Measurements from ENCODE around the gene MELTF. TPM values are rescaled to one million over a fixed set of nuclear protein-coding genes. Genes with fewer than 3 reads are reported as not detected.

Gene MELTF
- total RNA-seq, 1 donor from 2014 or later: 3.9 TPM

DNA sequence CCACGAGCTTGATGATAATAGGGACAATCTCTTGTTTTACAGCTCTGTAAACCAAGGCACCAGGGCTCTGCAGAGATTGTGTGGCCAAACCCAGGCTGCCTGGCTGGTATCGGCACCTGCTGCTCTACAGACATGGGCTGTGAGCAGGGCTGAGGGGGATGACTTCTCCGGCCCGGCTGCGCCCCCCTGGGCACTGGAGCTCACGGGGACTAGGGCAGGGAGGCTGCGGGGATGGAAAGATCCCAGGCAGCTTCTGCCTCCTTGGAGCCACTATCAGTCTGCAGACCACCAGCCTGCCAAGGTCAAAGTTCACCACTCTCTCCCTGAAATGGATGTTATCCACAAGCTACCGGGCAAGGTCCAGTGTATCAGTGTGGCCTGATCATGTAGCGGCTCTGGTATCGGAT is 39.0 kb downstream of the MELTF start:
- no peaks in the 10 kb centered on the region for H3K36me3 Mint-ChIP-seq (ENCODE audit: low read depth)
- no peak for DNase-seq (ENCODE audit: low spot score)
- intact Hi-C loops (cut with micrococcal nuclease): no loop called here
- H3K27ac Mint-ChIP-seq: no peak overlapping the region
- H3K9me3 Mint-ChIP-seq: no peaks in the 10 kb centered on the region
- H3K4me1 Mint-ChIP-seq (ENCODE audit: low read depth): no peaks in the 10 kb centered on the region
- no peak overlapping the region for H3K4me3 Mint-ChIP-seq
- H3K27me3 Mint-ChIP-seq (ENCODE audit: insufficient read depth): no peaks in the 10 kb centered on the region

DNA sequence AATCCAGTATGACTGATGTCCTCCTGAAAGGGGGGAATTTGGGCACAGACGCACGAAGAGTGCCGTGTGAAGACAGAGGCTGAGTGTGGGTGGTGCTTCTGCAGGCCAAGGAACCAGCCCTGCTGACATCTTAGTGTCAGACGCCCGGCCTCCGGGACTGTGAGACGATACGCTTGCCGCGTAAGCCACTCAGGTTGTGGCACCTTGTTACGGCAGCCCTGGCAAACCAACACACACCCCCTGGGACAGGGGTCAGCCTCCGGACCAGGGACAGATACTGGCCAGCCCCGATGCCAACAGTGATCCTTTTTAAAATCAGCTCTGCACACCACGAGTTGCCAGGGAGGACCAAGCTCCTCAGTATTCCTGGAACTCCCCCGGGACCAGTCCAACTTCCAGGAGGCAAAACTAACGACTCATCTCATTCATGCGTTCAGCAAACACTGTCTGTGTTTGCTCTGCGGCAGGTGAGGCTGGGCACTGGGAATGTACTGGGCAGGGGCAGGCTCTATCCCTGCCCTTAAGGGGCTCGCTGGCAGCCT is 39.8 kb downstream of the MELTF start:
- Mint-ChIP-seq H3K9me3 (no peaks in the 10 kb centered on the region), H3K4me3 (no peak overlapping the region), H3K4me1 (ENCODE audit: low read depth) (no peaks in the 10 kb centered on the region), H3K36me3 (ENCODE audit: low read depth) (no peaks in the 10 kb centered on the region), H3K27me3 (ENCODE audit: insufficient read depth) (peaks cover 2% of the 10 kb centered on the region), H3K27ac (no peak overlapping the region)
- intact Hi-C loops (cut with micrococcal nuclease): no loop called here
- DNase-seq (ENCODE audit: low spot score): no peak

DNA sequence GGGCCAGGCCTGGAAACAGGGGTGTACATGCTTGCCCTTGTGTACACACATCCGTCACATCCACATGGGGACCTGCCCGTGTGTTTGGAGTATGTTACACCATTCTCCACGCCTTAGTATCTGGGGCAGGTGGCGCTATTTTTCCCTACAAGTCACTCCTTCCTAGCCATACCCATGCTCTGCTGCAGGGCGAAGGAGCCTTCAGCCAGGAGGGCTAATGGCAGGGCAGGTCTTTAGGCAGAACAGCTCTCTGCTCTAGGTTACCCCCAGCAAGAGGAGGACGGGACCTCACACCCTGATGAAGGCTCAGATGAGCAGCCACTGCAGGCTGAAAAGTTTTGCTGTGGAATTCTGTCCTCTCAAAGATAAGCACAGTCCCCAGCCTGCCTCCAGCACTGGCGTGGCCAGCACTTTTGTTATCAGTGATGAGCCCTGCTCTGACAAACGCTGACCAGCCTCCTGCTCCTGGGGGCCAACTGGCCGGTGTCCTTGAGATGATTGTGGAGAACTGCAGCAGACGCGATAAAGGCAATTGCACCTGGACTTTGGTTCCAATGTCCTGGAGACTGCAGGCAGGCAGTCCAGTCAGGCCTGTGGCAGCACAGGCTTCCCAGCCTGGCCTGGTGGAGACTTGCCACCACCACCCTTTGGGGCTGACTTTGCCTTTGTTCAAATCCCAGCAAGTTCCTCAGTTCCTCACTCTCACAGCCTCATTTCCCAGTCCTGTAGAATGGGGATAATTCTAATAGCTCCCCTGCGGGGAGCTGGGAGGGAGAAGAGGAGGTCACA is 41.2 kb downstream of the MELTF start:
- no peaks in the 10 kb centered on the region for H3K36me3 Mint-ChIP-seq (ENCODE audit: low read depth)
- H3K4me3 Mint-ChIP-seq: no peak overlapping the region
- no peak for DNase-seq (ENCODE audit: low spot score)
- intact Hi-C loops (cut with micrococcal nuclease): no loop called here
- H3K4me1 Mint-ChIP-seq (ENCODE audit: low read depth): no peaks in the 10 kb centered on the region
- H3K27me3 Mint-ChIP-seq (ENCODE audit: insufficient read depth): peaks cover 4% of the 10 kb centered on the region
- H3K9me3 Mint-ChIP-seq: peaks cover 8% of the 10 kb centered on the region
- no peak overlapping the region for H3K27ac Mint-ChIP-seq

DNA sequence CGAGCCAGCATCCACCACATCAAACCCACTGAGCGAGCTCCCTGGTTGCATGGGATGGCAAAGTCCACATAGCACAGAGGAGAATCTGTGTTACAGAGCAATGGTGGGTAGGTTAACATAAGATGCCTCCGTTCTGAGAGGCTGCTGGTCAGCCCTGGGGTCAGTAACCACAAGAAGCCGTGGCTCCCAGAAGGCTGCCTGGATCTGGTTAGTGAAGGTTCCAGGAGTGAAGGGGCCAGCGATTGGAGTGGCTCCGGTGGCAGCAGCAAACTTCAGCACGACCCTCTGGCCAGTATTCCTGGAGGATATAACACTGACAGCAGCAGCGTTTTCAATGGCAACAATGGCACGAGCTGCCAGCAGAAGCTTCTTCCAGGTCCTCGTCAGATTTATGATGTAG is 42.6 kb downstream of the MELTF start:
- Mint-ChIP-seq H3K36me3 (ENCODE audit: low read depth) (no peaks in the 10 kb centered on the region), H3K4me1 (ENCODE audit: low read depth) (no peaks in the 10 kb centered on the region), H3K9me3 (peaks cover 14% of the 10 kb centered on the region), H3K4me3 (no peak overlapping the region), H3K27ac (no peak overlapping the region), H3K27me3 (ENCODE audit: insufficient read depth) (peaks cover 8% of the 10 kb centered on the region)
- intact Hi-C loops (cut with micrococcal nuclease): no loop called here
- no peak for DNase-seq (ENCODE audit: low spot score)

DNA sequence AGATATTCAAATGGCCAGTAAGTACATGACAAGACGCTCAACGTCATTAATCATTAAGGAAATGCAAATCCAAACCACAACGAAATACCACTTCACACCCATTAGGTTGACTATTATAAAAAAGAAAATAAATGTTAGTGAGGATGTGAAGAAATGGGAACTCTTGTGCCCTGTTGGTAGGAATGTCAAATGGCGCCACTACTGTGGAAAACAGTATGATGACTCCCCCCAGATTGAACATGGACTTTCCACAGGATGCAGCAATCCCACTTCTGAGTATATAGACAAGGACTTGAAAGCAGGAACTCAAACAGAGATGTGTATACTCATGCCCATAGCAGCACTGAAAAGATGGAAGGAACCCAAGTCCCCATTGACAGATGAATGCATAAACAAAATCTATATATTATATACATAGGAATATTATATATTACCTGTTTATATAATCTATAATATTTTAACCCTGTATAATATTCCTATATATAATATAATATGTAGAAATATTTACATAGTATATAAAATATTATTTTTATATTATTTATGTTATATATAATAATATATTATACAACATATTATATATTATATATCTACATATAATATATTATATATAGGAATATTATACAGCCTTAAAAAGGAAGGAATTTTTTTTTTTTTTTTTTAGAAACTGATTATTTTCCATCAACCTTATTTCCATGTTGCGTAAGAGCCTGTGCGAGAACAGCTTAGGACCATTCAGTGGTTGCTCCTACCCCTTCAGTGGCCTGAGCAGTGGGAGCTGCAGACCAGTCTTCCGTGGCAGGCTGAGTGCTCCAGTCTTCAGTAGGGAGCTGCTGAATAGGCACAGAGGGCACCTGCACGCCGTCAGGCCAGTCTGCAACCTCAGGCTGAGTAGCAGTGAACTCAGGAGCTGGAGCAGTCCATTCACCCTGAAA is 43.4 kb downstream of the MELTF start:
- H3K4me1 Mint-ChIP-seq (ENCODE audit: low read depth): no peaks in the 10 kb centered on the region
- H3K4me3 Mint-ChIP-seq: no peak overlapping the region
- H3K36me3 Mint-ChIP-seq (ENCODE audit: low read depth): no peaks in the 10 kb centered on the region
- H3K9me3 Mint-ChIP-seq: peaks cover 19% of the 10 kb centered on the region
- intact Hi-C loops (cut with micrococcal nuclease): no loop called here
- DNase-seq (ENCODE audit: low spot score): no peak
- peaks cover 12% of the 10 kb centered on the region for H3K27me3 Mint-ChIP-seq (ENCODE audit: insufficient read depth)
- no peak overlapping the region for H3K27ac Mint-ChIP-seq

GRCh38 chr3:196985298-196985697 is 44.3 kb downstream of the MELTF start:
- H3K9me3 Mint-ChIP-seq: peaks cover 19% of the 10 kb centered on the region
- H3K36me3 Mint-ChIP-seq (ENCODE audit: low read depth): no peaks in the 10 kb centered on the region
- H3K4me1 Mint-ChIP-seq (ENCODE audit: low read depth): no peaks in the 10 kb centered on the region
- no peak overlapping the region for H3K4me3 Mint-ChIP-seq
- no peak for DNase-seq (ENCODE audit: low spot score)
- intact Hi-C loops (cut with micrococcal nuclease): no loop called here
- H3K27ac Mint-ChIP-seq: no peak overlapping the region
- peaks cover 12% of the 10 kb centered on the region for H3K27me3 Mint-ChIP-seq (ENCODE audit: insufficient read depth)

DNA sequence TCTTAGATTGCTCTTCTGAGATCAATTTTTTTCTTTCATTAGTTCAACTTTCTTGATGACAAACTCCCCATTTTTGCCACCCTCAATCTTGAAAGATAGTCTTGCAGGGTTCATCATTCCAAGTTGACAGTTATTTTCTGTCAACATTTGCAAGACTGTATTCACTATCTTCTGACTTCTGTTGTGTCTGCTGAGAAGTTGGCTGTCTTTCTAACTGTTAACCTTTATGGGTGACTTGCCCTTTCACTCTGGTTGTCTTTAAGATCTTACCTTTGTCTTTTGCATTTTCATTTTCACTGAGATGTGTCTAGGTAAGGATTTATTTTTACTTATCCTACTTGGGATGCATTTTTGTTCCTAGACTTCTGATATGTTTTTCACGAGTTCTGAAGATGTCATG is 46.4 kb downstream of the MELTF start:
- Mint-ChIP-seq H3K9me3 (peaks cover 19% of the 10 kb centered on the region), H3K27ac (no peak overlapping the region), H3K4me3 (no peak overlapping the region), H3K27me3 (ENCODE audit: insufficient read depth) (peaks cover 12% of the 10 kb centered on the region), H3K36me3 (ENCODE audit: low read depth) (no peaks in the 10 kb centered on the region), H3K4me1 (ENCODE audit: low read depth) (peaks cover 4% of the 10 kb centered on the region)
- DNase-seq (ENCODE audit: low spot score): no peak
- intact Hi-C loops (cut with micrococcal nuclease): no loop called here

DNA sequence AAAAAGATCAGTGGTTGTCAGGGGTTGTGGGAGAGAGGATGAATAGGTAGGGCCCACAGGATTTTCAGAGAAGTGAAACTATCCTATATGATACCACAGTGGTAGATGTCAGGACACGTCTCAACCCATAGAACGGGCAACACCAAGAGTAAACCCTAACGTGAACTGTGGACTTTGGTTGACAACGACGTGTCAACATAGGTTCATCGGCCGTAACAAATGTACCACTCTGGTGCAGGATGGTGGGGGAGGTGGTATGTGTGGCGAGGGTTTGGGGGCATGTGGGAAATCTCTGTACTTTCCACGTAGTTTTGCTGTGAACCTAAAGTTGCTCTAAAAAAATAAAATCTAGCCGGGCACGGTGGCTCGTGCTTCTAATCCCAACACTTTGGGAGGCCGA is 48.0 kb downstream of the MELTF start:
- Mint-ChIP-seq H3K4me1 (ENCODE audit: low read depth) (peaks cover 4% of the 10 kb centered on the region), H3K27ac (no peak overlapping the region), H3K36me3 (ENCODE audit: low read depth) (no peaks in the 10 kb centered on the region), H3K27me3 (ENCODE audit: insufficient read depth) (peaks cover 12% of the 10 kb centered on the region), H3K4me3 (no peak overlapping the region), H3K9me3 (peaks cover 19% of the 10 kb centered on the region)
- intact Hi-C loops (cut with micrococcal nuclease): no loop called here
- DNase-seq (ENCODE audit: low spot score): no peak

DNA sequence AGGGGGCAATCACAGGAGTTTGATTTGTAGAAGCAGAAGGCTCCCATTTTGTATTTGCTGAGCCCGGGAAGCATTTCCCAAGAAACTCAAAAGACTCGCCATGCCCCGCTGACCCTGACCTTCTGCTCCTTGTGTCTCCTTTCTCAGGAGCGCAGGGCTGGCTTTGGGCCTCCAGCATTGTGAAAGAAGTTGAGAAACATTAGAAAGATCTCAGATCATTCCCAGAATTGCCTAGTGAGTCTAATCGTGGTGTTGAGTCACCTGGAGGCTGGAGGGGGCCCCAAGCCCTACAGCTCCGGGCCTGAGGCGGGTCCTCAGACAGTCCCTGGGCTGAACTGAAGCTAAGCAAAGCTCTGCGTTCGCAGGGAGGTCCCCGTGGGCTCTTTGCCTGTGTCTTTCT is 50.1 kb downstream of the MELTF start:
- Mint-ChIP-seq H3K36me3 (ENCODE audit: low read depth) (no peaks in the 10 kb centered on the region), H3K27ac (no peak overlapping the region), H3K9me3 (peaks cover 19% of the 10 kb centered on the region), H3K27me3 (ENCODE audit: insufficient read depth) (peaks cover 8% of the 10 kb centered on the region), H3K4me3 (no peak overlapping the region), H3K4me1 (ENCODE audit: low read depth) (peaks cover 4% of the 10 kb centered on the region)
- intact Hi-C loops (cut with micrococcal nuclease): loop anchor here (2.0 kb wide), 1 partner anchor 49 kb away; the partner anchor contains the start of gene MELTF
- DNase-seq (ENCODE audit: low spot score): no peak

GRCh38 chr3:196976941-196977340 is 52.7 kb downstream of the MELTF start:
- no peak for DNase-seq (ENCODE audit: low spot score)
- Mint-ChIP-seq H3K4me3 (no peak overlapping the region), H3K27me3 (ENCODE audit: insufficient read depth) (peaks cover 4% of the 10 kb centered on the region), H3K9me3 (peaks cover 5% of the 10 kb centered on the region), H3K36me3 (ENCODE audit: low read depth) (no peaks in the 10 kb centered on the region), H3K4me1 (ENCODE audit: low read depth) (peaks cover 4% of the 10 kb centered on the region), H3K27ac (no peak overlapping the region)
- intact Hi-C loops (cut with micrococcal nuclease): no loop called here

- intact Hi-C loops (cut with micrococcal nuclease): no loop called here
- H3K36me3 Mint-ChIP-seq (ENCODE audit: low read depth): no peaks in the 10 kb centered on the region
- H3K4me1 Mint-ChIP-seq (ENCODE audit: low read depth): peaks cover 9% of the 10 kb centered on the region
- no peaks in the 10 kb centered on the region for H3K9me3 Mint-ChIP-seq
- H3K27ac Mint-ChIP-seq: no peak overlapping the region
- peaks cover 8% of the 10 kb centered on the region for H3K27me3 Mint-ChIP-seq (ENCODE audit: insufficient read depth)
- no peak for DNase-seq (ENCODE audit: low spot score)
- H3K4me3 Mint-ChIP-seq: no peak overlapping the region
Observed at GRCh38 chr3:196975349-196975748, 54.3 kb downstream of the MELTF start.

DNA sequence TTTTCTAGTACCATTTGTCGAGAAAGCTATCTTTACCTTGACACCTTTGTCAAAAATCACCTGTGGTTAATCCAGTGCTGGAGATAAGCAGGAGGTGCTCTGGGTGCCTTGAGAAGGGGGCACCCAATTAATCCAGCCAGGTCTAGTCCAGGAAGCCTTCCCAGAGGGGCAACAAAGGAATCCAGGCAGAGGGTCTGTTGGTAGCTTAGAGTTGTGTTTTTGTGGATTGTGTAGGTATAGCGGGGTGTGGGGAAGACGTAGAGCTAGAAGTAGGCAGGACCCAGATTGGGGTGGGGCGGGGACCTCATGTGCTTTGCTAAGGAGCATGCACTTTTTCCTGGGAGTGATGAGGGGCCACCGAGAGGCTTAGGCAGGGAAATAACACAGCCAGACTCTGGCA is 55.0 kb downstream of the MELTF start:
- Mint-ChIP-seq H3K27me3 (ENCODE audit: insufficient read depth) (peaks cover 11% of the 10 kb centered on the region), H3K9me3 (no peaks in the 10 kb centered on the region), H3K27ac (no peak overlapping the region), H3K36me3 (ENCODE audit: low read depth) (no peaks in the 10 kb centered on the region), H3K4me1 (ENCODE audit: low read depth) (peaks cover 12% of the 10 kb centered on the region), H3K4me3 (no peak overlapping the region)
- no peak for DNase-seq (ENCODE audit: low spot score)
- intact Hi-C loops (cut with micrococcal nuclease): no loop called here
